H9 (cell line): ENCODE measurements around the gene C5orf58. TPM values are rescaled to one million over a fixed set of nuclear protein-coding genes. Genes with fewer than 3 reads are reported as not detected.

ENCODE experiments used
- DNase-seq: peaks from one replicate; pipeline ENCODE4 v3.0.0-alpha.2; 2017
- H2AFZ ChIP-seq: one replicate; pipeline ENCODE4 v1.6.1; 2013; ENCODE audit warnings: mild to moderate bottlenecking, low read length, control low read depth, moderate library complexity
- H2AK5ac ChIP-seq: 2 replicates; pipeline ENCODE4 v1.6.1; 2013; ENCODE audit warnings: low read length, control low read depth, mixed read lengths; ENCODE audit not compliant: insufficient read length
- H2BK120ac ChIP-seq: one replicate; pipeline ENCODE4 v1.6.1; 2013; ENCODE audit warnings: low read depth, mild to moderate bottlenecking, low read length, control low read depth, inconsistent platforms; ENCODE audit not compliant: poor library complexity, severe bottlenecking
- H2BK12ac ChIP-seq: 2 replicates; pipeline ENCODE4 v1.6.1; 2013; ENCODE audit warnings: low read length, control low read depth, mixed read lengths, low read depth; ENCODE audit not compliant: insufficient read length
- H2BK15ac ChIP-seq: 2 replicates; pipeline ENCODE4 v1.6.1; 2013; ENCODE audit warnings: low read depth, low read length, control low read depth
- H2BK20ac ChIP-seq: one replicate; pipeline ENCODE4 v1.6.1; 2013; ENCODE audit warnings: low read depth, mild to moderate bottlenecking, low read length, control low read depth, inconsistent platforms; ENCODE audit not compliant: poor library complexity, severe bottlenecking
- H2BK5ac ChIP-seq: 2 replicates; pipeline ENCODE4 v1.6.1; 2013; ENCODE audit warnings: low read length, control low read depth, mixed read lengths; ENCODE audit not compliant: insufficient read length
- H3K14ac ChIP-seq: 2 replicates; pipeline ENCODE4 v1.6.1; 2013; ENCODE audit warnings: low read length, control low read depth; ENCODE audit not compliant: insufficient read depth
- H3K18ac ChIP-seq: 2 replicates; pipeline ENCODE4 v1.6.1; 2013; ENCODE audit warnings: low read depth, mild to moderate bottlenecking, mixed read lengths, low read length, control low read depth; ENCODE audit not compliant: insufficient read length
- H3K23ac ChIP-seq: 2 replicates; pipeline ENCODE4 v1.6.1; 2013; ENCODE audit warnings: low read length, control low read depth, mixed read lengths, low read depth; ENCODE audit not compliant: insufficient read length
- H3K23me2 ChIP-seq: 2 replicates; pipeline ENCODE4 v1.6.1; 2013; ENCODE audit warnings: low read depth, mild to moderate bottlenecking, mixed read lengths, low read length, control low read depth; ENCODE audit not compliant: insufficient read length, poor library complexity, severe bottlenecking
- H3K27ac ChIP-seq: 2 replicates; pipeline ENCODE4 v1.5.1; 2013; ENCODE audit warnings: low read length, control low read depth, mixed read lengths, low read depth; ENCODE audit not compliant: insufficient read length
- H3K27me3 ChIP-seq: 2 replicates; pipeline ENCODE4 v1.6.1; 2013; ENCODE audit warnings: low read length, control low read depth, inconsistent platforms; ENCODE audit not compliant: insufficient read depth
- H3K4ac ChIP-seq: 2 replicates; pipeline ENCODE4 v1.6.1; 2013; ENCODE audit warnings: low read depth, mild to moderate bottlenecking, control low read depth, inconsistent platforms, low read length, moderate library complexity
- H3K4me1 ChIP-seq: 2 replicates; pipeline ENCODE4 v1.6.1; 2013; ENCODE audit warnings: low read length, control low read depth, inconsistent platforms; ENCODE audit not compliant: insufficient read depth
- H3K4me2 ChIP-seq: 2 replicates; pipeline ENCODE4 v1.6.1; 2013; ENCODE audit warnings: low read length, control low read depth, mixed read lengths; ENCODE audit not compliant: insufficient read length, insufficient read depth
- H3K56ac ChIP-seq: 2 replicates; pipeline ENCODE4 v1.6.1; 2013; ENCODE audit warnings: low read depth, mild to moderate bottlenecking, mixed read lengths, low read length, control low read depth; ENCODE audit not compliant: insufficient read length
- H3K79me1 ChIP-seq: 2 replicates; pipeline ENCODE4 v1.6.1; 2013; ENCODE audit warnings: low read depth, mild to moderate bottlenecking, moderate library complexity, low read length, control low read depth, inconsistent platforms; ENCODE audit not compliant: insufficient read depth, poor library complexity, severe bottlenecking
- H3K79me2 ChIP-seq: 2 replicates; pipeline ENCODE4 v1.6.1; 2013; ENCODE audit warnings: low read length, control low read depth, inconsistent platforms; ENCODE audit not compliant: insufficient read depth
- H3K9ac ChIP-seq: 2 replicates; pipeline ENCODE4 v1.6.1; 2013; ENCODE audit warnings: low read length, control low read depth, mixed read lengths; ENCODE audit not compliant: insufficient read length; ENCODE audit errors: extremely low read depth
- H3K9me3 ChIP-seq: one replicate; pipeline ENCODE4 v1.6.1; 2013; ENCODE audit warnings: low read depth, low read length, inconsistent platforms; ENCODE audit not compliant: control insufficient read depth
- H3T11ph ChIP-seq: one replicate; pipeline ENCODE4 v1.6.1; 2013; ENCODE audit warnings: mild to moderate bottlenecking, low read length, control low read depth, inconsistent platforms
- H4K20me1 ChIP-seq: one replicate; pipeline ENCODE4 v1.6.1; 2013; ENCODE audit not compliant: control insufficient read depth, insufficient read length, insufficient read depth
- H4K5ac ChIP-seq: 2 replicates; pipeline ENCODE4 v1.6.1; 2013; ENCODE audit warnings: low read depth, mild to moderate bottlenecking, mixed read lengths, low read length, control low read depth; ENCODE audit not compliant: insufficient read length
- H4K8ac ChIP-seq: replicated peaks from 2 replicates; pipeline ENCODE4 v1.6.1; 2013; ENCODE audit warnings: low read length, control low read depth, mixed read lengths, low read depth; ENCODE audit not compliant: insufficient read length
- H4K91ac ChIP-seq: 2 replicates; pipeline ENCODE4 v1.6.1; 2013; ENCODE audit warnings: low read depth, mild to moderate bottlenecking, moderate library complexity, mixed read lengths, low read length, control low read depth; ENCODE audit not compliant: insufficient read length
- H3K27ac Mint-ChIP-seq, 3 experiments: 2 replicates in 2 of 3; 3 replicates in 1 of 3; pipeline ENCODE4 v1.8.0; 2020 to 2021; ENCODE audit warnings: mixed read lengths in 3 of 3, mild to moderate bottlenecking in 1 of 3, moderate library complexity in 1 of 3
- H3K27me3 Mint-ChIP-seq: 2 replicates; pipeline ENCODE4 v1.8.0; 2021; ENCODE audit warnings: low read depth, mild to moderate bottlenecking, moderate library complexity, mixed read lengths
- H3K36me3 Mint-ChIP-seq, 3 experiments: 2 replicates in 2 of 3; 3 replicates in 1 of 3; pipeline ENCODE4 v1.8.0; 2020 to 2021; ENCODE audit warnings: low read depth in 3 of 3, mixed read lengths in 3 of 3; ENCODE audit not compliant: insufficient read depth in 1 of 3
- H3K4me1 Mint-ChIP-seq, 2 experiments: 2 replicates each; pipeline ENCODE4 v1.8.0; 2020; ENCODE audit warnings: mixed read lengths in 2 of 2
- H3K4me3 Mint-ChIP-seq, 2 experiments: 2 replicates in 1 of 2; 3 replicates in 1 of 2; pipeline ENCODE4 v1.8.0; 2020 to 2021; ENCODE audit warnings: mild to moderate bottlenecking in 2 of 2, mixed read lengths in 2 of 2, moderate library complexity in 1 of 2
- H3K9me3 Mint-ChIP-seq, 2 experiments: 2 replicates in 1 of 2; 3 replicates in 1 of 2; pipeline ENCODE4 v1.8.0; 2020; ENCODE audit warnings: mild to moderate bottlenecking in 2 of 2, mixed read lengths in 2 of 2, moderate library complexity in 1 of 2
- WGBS: extraction: QIAGEN DNeasy Blood & Tissue Kit; methylation state at CpG from one replicate; pipeline ENCODE4 v1.1.7; 2013; ENCODE audit warnings: missing lambda C conversion rate, low lambda C conversion rate, mixed read lengths; ENCODE audit not compliant: insufficient read length; ENCODE audit errors: extremely low coverage; 5-methylcytosine and 5-hydroxymethylcytosine counted together
- total RNA-seq: library from RNA; stranded (reverse); gene quantifications from 2 replicates; pipeline ENCODE4 v1.2.1, GENCODE V29; 2021
- TF ChIP-seq, protein P1 (sequence below): fragments of 200-600 bp; sonication (generic); conservative IDR thresholded peaks from 3 replicates; pipeline ENCODE4 v1.8.0; 2021; ENCODE audit warnings: antibody characterized with exemption, mild to moderate bottlenecking

The C5orf58 gene
- total RNA-seq, 1 experiment from 2014 or later = 0.90 TPM

DNA sequence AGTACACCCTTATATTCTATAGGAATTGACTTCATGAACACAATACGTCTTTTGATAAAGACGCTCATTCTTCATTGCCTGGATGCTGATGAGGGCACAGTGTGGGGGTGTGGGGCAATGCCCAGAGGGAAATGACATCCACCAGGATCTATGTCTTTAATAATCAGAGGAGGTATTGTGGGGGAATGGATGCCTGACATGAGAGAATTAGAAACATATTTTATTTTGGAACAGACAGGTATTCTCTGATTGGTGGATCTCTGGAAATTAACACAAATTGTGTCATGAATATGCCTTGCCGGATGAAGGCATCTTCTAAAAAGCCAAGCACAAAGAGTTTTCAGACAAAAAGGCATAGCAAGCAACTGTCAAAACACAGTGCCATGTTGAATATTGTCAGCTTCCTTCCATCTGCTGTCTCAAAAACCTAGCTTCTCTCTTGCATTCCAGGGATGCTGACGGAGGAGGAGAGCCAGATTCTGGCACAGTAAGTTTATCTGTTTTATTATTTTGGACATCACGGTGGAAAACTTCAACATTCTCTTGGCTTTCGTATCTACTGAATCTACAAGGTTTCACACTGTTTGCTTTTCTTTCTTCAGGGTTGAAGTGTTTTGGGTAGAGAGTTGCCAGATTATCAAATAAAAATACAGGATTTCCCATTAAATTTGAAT lies 3.9 kb upstream of the C5orf58 start:
- no peak overlapping the region for H3K27ac ChIP-seq
- TF ChIP-seq, protein P1, sequence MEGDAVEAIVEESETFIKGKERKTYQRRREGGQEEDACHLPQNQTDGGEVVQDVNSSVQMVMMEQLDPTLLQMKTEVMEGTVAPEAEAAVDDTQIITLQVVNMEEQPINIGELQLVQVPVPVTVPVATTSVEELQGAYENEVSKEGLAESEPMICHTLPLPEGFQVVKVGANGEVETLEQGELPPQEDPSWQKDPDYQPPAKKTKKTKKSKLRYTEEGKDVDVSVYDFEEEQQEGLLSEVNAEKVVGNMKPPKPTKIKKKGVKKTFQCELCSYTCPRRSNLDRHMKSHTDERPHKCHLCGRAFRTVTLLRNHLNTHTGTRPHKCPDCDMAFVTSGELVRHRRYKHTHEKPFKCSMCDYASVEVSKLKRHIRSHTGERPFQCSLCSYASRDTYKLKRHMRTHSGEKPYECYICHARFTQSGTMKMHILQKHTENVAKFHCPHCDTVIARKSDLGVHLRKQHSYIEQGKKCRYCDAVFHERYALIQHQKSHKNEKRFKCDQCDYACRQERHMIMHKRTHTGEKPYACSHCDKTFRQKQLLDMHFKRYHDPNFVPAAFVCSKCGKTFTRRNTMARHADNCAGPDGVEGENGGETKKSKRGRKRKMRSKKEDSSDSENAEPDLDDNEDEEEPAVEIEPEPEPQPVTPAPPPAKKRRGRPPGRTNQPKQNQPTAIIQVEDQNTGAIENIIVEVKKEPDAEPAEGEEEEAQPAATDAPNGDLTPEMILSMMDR = no peak
- no peaks in the 10 kb centered on the region; the same call in 1 of the 2 replicates for H3K4me1 ChIP-seq
- H3K27me3 Mint-ChIP-seq = no peaks in the 10 kb centered on the region
- no peaks in the 10 kb centered on the region for H3K36me3 Mint-ChIP-seq
- WGBS = no CpG with 5 or more reads among the region's 6 CpGs
- no peak overlapping the region for H2BK120ac ChIP-seq
- H3K9me3 ChIP-seq = no peaks in the 10 kb centered on the region
- H4K20me1 ChIP-seq = no peaks in the 10 kb centered on the region
- no peak overlapping the region for H2AFZ ChIP-seq
- H3K27me3 ChIP-seq = no peaks in the 10 kb centered on the region
- no peak overlapping the region for H2BK20ac ChIP-seq
- H3K4me1 Mint-ChIP-seq = peaks cover 22 to 26% of the 10 kb centered on the region in 2 experiments
- no peak overlapping the region for H3T11ph ChIP-seq
- H3K4me2 ChIP-seq = no peak overlapping the region
- H4K8ac ChIP-seq = no peak overlapping the region
- no peak overlapping the region for H2AK5ac ChIP-seq
- no peaks in the 10 kb centered on the region; a peak in 1 of 5 replicates for H3K9me3 Mint-ChIP-seq
- H2BK5ac ChIP-seq = no peak overlapping the region
- no peak overlapping the region for H3K4me3 Mint-ChIP-seq
- no peak overlapping the region for H3K27ac Mint-ChIP-seq
- H3K79me1 ChIP-seq = no peaks in the 10 kb centered on the region
- no peak overlapping the region for H4K5ac ChIP-seq
- no peaks in the 10 kb centered on the region for H3K79me2 ChIP-seq
- no peak overlapping the region for H3K9ac ChIP-seq
- H3K23ac ChIP-seq = no peak overlapping the region
- H3K18ac ChIP-seq = no peak overlapping the region
- H3K56ac ChIP-seq = no peak overlapping the region
- no peak for DNase-seq
- no peak overlapping the region for H2BK12ac ChIP-seq
- no peak overlapping the region for H4K91ac ChIP-seq
- no peak overlapping the region for H3K14ac ChIP-seq
- H3K23me2 ChIP-seq = no peaks in the 10 kb centered on the region
- H3K4ac ChIP-seq = no peak overlapping the region
- no peak overlapping the region for H2BK15ac ChIP-seq
